ENCODE results near the gene CAMTA2. TPM values are rescaled to one million over a fixed set of nuclear protein-coding genes. Genes with fewer than 3 reads are reported as not detected.

Gene CAMTA2
- polyA plus RNA-seq, 2 of the 4 experiments (the other 2 are of a cell fraction) = 12.4 to 30.3 TPM

- no peak for TF ChIP-seq HOXB5 (CRISPR knock-in tag; IDR thresholded peaks at IDR 0.05)
- no peak for TF ChIP-seq CHD4 (IDR thresholded peaks at IDR 0.05; ENCODE audit: borderline replicate concordance)
- TF ChIP-seq ZSCAN20 (CRISPR knock-in tag; IDR thresholded peaks at IDR 0.05) = no peak
- TF ChIP-seq HDAC2 (IDR thresholded peaks at IDR 0.05) = no peak
- TF ChIP-seq NPAS2 (CRISPR knock-in tag; IDR thresholded peaks at IDR 0.05; ENCODE audit: borderline replicate concordance) = no peak
- TF ChIP-seq POLR2AphosphoS2 (conservative IDR thresholded peaks at IDR 0.05; ENCODE audit: low read length) = no peak
- TF ChIP-seq NFE2L2 (conservative IDR thresholded peaks at IDR 0.05; ENCODE audit: low read length) = no peak
- no peak for TF ChIP-seq HOXB13 (CRISPR knock-in tag; IDR thresholded peaks at IDR 0.05; ENCODE audit: low read depth)
- no peak for TF ChIP-seq KDM1A (IDR thresholded peaks at IDR 0.05; ENCODE audit: low read depth)
- TF ChIP-seq MYC (IDR thresholded peaks at IDR 0.05; ENCODE audit: borderline replicate concordance, low read length) = no peak
- no peak for TF ChIP-seq PHF8 (IDR thresholded peaks at IDR 0.05; ENCODE audit: borderline replicate concordance, low read depth)
- TF ChIP-seq JUN (IDR thresholded peaks at IDR 0.05) = no peak
- TF ChIP-seq ZC3H11A (IDR thresholded peaks at IDR 0.05) = no peak
- TF ChIP-seq RFX5 (IDR thresholded peaks at IDR 0.05) = no peak
- no peak for TF ChIP-seq KDM5A (IDR thresholded peaks at IDR 0.05)
- no peak for TF ChIP-seq EHF (CRISPR knock-in tag; IDR thresholded peaks at IDR 0.05)
- ChIA-PET POLR2A (no interaction called here), CTCF (interaction anchor here (1.0 to 11.2 kb wide), 6 partner anchors 6 to 89 kb away, joined by 3 to 148 read pairs (median 20); partner anchors contain the start of gene CAMTA2)
- no peak overlapping the region for H3K4me3 ChIP-seq
- no peaks in the 10 kb centered on the region for H3K9me3 ChIP-seq
- DNase-seq (ENCODE audit: low read depth in 1 of 2, low spot score in 1 of 2) (no peak), FAIRE-seq (no peak), ATAC-seq (no peak)
- peaks cover 14% of the 10 kb centered on the region for H3K4me1 ChIP-seq
- no peak overlapping the region for H3K4me2 ChIP-seq
- no peak overlapping the region for H3K27ac ChIP-seq
- WGBS (ENCODE audit: missing lambda C conversion rate) = 90% methylated on average over 10 of the region's 10 CpGs
Measured at GRCh38 chr17:4973256-4974114, 14.0 kb downstream of the CAMTA2 start.

- CTCF ChIA-PET = interaction anchor here (0.6 to 11.2 kb wide), 6 partner anchors 7 to 90 kb away, joined by 3 to 148 read pairs (median 19); partner anchors contain the start of gene CAMTA2
- H3K4me1 ChIP-seq = peaks cover 15% of the 10 kb centered on the region
- no peak for ATAC-seq
- POLR2A ChIA-PET = no interaction called here
- FAIRE-seq = no peak
- DNase-seq (ENCODE audit: low read depth in 1 of 2, low spot score in 1 of 2) = no peak
- TF ChIP-seq CHD2 (IDR thresholded peaks at IDR 0.05; ENCODE audit: low read length, partially characterized antibody) = no peak
- no peak for TF ChIP-seq EHF (CRISPR knock-in tag; IDR thresholded peaks at IDR 0.05)
- TF ChIP-seq MAZ (IDR thresholded peaks at IDR 0.05; ENCODE audit: borderline replicate concordance, low read depth, low read length) = no peak
- TF ChIP-seq HEYL (CRISPR knock-in tag; IDR thresholded peaks at IDR 0.05) = no peak
- TF ChIP-seq CBX2 (IDR thresholded peaks at IDR 0.05; ENCODE audit: borderline replicate concordance, low read depth) = no peak
- no peak for TF ChIP-seq CHD4 (IDR thresholded peaks at IDR 0.05; ENCODE audit: borderline replicate concordance)
- TF ChIP-seq CBX8 (IDR thresholded peaks at IDR 0.05) = no peak
- no peak for TF ChIP-seq EP300 (IDR thresholded peaks at IDR 0.05)
- TF ChIP-seq RAD21 (conservative IDR thresholded peaks at IDR 0.05 in 1 of 2, IDR thresholded peaks at IDR 0.05 in 1 of 2) = no peak
- no peak for TF ChIP-seq MAFK (IDR thresholded peaks at IDR 0.05; ENCODE audit: partially characterized antibody)
- TF ChIP-seq POLR2A (IDR thresholded peaks at IDR 0.05; ENCODE audit: low read length) = no peak
- TF ChIP-seq, protein P1, sequence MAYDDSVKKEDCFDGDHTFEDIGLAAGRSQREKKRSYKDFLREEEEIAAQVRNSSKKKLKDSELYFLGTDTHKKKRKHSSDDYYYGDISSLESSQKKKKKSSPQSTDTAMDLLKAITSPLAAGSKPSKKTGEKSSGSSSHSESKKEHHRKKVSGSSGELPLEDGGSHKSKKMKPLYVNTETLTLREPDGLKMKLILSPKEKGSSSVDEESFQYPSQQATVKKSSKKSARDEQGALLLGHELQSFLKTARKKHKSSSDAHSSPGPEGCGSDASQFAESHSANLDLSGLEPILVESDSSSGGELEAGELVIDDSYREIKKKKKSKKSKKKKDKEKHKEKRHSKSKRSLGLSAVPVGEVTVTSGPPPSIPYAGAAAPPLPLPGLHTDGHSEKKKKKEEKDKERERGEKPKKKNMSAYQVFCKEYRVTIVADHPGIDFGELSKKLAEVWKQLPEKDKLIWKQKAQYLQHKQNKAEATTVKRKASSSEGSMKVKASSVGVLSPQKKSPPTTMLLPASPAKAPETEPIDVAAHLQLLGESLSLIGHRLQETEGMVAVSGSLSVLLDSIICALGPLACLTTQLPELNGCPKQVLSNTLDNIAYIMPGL (CRISPR knock-in tag; IDR thresholded peaks at IDR 0.05; ENCODE audit: borderline replicate concordance) = no peak
- TF ChIP-seq FOXS1 (CRISPR knock-in tag; IDR thresholded peaks at IDR 0.05) = no peak
- TF ChIP-seq ZNF302 (CRISPR knock-in tag; IDR thresholded peaks at IDR 0.05) = no peak
- no peak for TF ChIP-seq HOXB5 (CRISPR knock-in tag; IDR thresholded peaks at IDR 0.05)
- TF ChIP-seq FOSL2 (IDR thresholded peaks at IDR 0.05) = no peak
- no peak for TF ChIP-seq FOSL2 (CRISPR knock-in tag; IDR thresholded peaks at IDR 0.05)
- no peak for TF ChIP-seq CEBPB (IDR thresholded peaks at IDR 0.05)
- TF ChIP-seq, protein P2, sequence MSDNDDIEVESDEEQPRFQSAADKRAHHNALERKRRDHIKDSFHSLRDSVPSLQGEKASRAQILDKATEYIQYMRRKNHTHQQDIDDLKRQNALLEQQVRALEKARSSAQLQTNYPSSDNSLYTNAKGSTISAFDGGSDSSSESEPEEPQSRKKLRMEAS (IDR thresholded peaks at IDR 0.05) = no peak
- TF ChIP-seq, protein P3, sequence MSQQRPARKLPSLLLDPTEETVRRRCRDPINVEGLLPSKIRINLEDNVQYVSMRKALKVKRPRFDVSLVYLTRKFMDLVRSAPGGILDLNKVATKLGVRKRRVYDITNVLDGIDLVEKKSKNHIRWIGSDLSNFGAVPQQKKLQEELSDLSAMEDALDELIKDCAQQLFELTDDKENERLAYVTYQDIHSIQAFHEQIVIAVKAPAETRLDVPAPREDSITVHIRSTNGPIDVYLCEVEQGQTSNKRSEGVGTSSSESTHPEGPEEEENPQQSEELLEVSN (IDR thresholded peaks at IDR 0.05; ENCODE audit: borderline replicate concordance, low read depth) = no peak
- no peak for TF ChIP-seq ZFP36 (IDR thresholded peaks at IDR 0.05; ENCODE audit: borderline replicate concordance, partially characterized antibody)
- no peak overlapping the region for H3K4me2 ChIP-seq
- no peak overlapping the region for H3K4me3 ChIP-seq
- H3K9me3 ChIP-seq = no peaks in the 10 kb centered on the region
- 96% methylated on average over 12 of the region's 12 CpGs for WGBS (ENCODE audit: missing lambda C conversion rate)
- no peak overlapping the region for H3K27ac ChIP-seq
Measured at GRCh38 chr17:4972752-4973151, 14.7 kb downstream of the CAMTA2 start.

Data from A549 (cell line).